Measurements from ENCODE around the gene RSAD1.

Gene RSAD1

GRCh38 chr17:50478391-50479381, at the start of gene RSAD1:
Gene RSAD1 (plus strand): TSS chr17:50478860. CDS start chr17:50478885, 25 bp downstream.
- peak; percentile 70 for DNase-seq

- no peak for DNase-seq
These were observed 48.9 kb upstream of the RSAD1 start for GRCh38 chr17:50429793-50430192.

DNA sequence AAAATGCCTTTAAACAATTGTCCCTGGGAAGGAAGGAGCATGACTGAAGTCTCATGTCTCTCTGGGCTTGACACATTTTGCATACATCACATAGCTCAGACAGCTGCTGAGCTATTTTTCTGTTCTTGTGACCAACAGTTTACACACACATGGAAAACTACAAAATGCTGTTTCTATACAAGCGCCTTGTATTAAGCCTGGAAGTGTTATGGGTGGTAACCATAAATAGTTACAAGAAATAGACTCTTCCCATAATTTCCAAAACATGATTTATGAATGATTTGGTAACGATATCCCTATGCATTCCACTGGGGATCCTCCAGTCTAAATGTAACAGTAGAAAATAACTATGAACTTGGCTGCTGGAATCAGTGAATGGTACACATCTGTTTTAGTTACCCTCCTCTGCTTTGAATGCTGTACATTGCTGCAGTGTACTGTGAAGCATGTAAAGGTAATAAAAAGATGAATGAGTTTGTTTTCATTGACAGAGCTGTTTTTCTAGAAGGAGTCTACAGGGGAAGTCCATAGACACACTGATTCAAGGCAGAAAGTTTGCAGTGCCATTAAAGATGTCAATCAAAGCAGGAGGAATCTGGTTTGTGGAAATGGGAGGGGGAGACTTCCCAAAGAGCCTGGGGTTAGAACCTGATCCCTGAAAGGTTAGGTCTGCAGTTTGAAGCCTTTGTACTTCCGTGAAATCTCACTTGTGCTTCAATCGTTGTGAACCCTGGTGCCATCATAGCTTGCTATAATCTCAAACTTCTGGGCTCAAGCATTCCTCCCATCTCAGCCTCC, 47.6 kb upstream of the RSAD1 start:
- DNase-seq: no peak

DNA sequence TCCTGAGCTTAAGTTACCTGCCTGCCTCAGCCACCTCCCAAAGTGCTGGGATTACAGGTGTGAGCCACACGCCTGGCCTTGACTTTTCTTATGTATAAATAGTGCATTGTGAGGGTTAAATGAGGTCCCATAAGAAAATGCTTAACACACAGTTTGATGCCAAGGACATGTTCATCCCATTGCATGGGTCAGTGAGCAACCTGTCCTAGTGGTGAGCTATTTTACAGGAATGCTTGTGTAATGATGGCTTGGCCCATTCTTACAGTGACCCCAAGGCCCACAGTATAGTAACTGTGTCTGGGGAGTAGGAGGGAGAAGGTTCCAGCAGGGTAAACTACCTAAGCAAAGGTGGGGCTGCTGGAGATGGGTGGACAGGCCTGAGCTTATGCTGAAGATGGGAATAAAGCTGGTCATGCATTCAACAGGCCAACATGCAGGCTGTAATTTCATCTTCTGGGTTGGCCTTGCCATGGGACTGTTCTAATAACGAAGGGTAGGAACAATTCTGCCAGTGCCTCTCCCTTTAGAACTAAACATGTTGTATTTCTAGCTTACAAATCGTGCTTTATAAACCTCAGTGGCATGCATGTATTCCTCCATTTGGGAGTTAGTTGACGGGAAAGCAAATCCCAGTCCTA, 46.4 kb upstream of the RSAD1 start:
- DNase-seq: no peak

DNA sequence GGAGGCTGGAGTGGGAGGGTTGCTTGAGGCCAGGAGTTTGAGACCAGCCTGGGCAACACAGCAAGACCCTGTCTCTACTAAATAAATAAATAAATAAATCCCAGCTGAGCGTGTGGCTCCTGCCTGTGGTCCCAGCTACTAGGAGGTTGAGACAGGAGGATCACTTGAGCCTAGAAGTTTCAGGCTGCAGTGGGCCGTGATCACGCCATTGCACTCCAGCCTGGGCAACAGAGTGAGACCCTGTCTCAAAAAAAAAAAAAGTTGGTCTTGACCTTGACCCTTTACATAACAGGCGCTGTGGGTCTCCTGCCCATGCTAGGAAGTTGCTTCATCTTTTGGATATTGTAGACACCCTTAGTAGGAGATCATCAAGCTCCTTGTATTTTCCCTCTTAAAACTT, 41.3 kb upstream of the RSAD1 start:
- no peak for DNase-seq

DNA sequence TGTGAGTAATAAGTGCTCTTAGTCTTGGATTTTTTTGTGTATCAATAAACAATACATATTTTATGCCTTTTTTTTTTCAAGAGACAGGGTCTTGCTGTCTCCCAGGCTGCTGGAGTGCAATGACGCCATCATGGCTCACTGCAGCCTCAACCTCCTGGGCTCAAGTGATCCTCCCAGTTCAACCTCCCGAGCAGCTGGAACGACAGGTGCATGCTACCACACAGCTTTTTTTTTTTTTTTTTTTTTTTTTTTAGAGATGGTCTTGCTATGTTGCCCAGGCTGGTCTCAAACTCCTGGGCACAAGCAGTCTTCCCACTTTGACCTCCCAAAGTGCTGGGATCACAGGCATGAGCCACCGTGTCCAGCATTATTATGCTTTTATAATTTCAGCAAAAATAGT, 39.7 kb upstream of the RSAD1 start:
- no peak for DNase-seq

- no peak for DNase-seq
These were observed 38.4 kb upstream of the RSAD1 start for GRCh38 chr17:50440172-50440837.

GRCh38 chr17:50440838-50441829, 37.5 kb upstream of the RSAD1 start:
- DNase-seq: no peak

DNA sequence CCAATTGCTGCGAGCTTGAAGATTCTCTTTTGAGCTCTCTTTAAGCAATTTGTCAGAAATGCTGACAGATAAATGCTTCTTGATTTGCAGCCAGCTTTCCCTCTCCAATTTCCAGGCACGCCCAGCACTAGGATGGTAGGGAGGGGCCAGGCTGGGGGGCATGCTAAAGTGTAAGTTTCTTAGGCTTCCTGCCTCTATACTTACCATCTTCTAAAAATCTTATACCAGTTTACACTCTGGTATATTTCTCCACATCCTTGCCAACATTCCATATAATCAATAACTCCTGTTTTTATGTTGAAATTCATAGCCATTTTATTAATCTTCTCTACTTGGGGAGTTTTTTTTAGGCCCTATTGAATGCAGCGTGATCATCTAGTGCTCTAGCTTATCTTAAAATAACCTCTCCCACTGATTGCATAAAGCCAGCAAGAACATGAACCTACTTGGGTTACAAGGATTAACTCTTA, 35.1 kb upstream of the RSAD1 start:
- no peak for DNase-seq

DNA sequence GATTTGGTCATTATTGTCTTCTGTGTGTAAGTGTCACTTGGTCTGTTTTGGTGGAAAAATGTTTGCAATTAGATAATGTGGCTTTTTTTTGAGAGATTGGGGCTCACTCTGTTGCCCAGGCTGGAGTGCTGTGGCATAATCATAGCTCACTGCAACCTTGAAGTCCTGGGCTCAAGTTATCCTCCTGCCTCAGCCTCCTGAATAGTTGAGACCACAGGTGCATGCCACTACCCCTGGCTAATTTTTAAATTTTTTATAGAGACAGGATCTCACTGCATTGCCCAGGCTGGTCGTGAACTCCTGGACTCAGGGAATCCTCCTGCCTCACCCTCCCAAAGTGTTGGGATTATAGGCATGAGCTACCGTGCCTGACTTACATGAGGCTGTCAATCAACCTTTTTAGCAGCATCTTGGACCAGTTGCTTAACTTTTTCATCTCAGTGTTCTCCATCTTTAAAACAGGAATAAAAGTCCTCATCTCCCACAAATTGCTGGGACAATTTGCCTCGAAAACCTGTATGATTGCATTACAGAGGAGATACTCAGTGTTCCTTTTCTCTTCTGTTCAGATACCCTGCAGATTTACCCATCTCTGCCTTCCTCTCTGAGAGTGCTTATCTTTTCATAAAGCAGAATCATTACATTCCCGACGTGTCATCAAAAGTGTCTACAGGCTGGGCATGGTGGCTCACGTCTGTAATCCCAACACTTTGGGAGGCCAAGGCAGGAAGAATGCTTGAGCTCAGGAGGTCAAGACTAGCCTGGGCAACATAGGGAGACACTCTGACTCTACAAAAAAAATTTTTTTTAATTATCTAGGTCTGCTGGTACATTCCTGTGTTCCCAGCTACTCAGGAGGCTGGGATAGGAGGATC, 33.6 kb upstream of the RSAD1 start:
- DNase-seq: no peak

DNA sequence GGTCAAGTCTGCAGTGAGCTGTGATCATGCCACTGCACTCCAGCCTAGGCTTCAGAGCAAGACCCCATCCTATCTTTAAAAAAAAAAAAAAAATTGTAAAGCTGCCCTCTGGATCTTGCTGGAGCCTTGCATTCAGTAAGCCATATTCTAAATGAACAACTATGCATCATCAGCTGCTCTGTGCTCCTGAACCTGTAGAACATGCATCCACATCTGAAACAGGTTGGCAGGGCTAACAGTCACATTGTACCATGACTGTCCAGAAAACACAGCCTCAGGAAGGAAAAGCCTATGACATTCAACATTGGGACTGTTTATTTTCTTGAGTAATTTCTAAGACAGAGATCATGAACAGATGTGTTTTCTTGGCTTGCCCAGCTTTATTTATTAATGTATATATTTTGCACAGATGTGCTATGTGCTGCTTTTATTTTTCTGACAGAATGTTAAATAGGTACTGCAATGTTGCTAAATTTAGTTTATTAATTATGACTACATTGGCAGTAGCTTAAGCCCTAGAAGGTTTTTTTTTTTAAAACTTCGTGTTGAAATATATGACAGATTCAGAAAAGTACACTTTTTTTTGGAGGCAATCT, 32.8 kb upstream of the RSAD1 start:
- no peak for DNase-seq

GRCh38 chr17:50447870-50448595, 30.6 kb upstream of the RSAD1 start:
- no peak for DNase-seq

DNA sequence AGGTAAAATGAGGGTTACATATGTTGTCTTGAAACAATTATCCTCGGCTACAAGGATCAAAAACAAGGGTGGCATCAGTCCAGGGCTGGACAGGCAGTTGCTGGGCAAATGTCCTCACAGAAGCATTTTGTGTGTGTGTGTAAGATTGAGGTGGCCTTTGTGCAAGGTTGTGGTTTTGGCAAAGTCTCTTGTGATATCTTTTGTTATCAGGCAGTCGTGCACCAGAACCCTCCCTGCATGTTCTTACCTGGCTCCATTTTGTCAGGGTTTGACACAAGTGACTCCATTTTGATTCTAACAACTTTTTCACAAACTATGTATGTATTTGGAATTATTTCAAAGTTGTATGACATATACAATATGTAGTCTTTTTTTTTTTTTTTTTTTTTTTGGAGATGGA, 30.0 kb upstream of the RSAD1 start:
- no peak for DNase-seq

DNA sequence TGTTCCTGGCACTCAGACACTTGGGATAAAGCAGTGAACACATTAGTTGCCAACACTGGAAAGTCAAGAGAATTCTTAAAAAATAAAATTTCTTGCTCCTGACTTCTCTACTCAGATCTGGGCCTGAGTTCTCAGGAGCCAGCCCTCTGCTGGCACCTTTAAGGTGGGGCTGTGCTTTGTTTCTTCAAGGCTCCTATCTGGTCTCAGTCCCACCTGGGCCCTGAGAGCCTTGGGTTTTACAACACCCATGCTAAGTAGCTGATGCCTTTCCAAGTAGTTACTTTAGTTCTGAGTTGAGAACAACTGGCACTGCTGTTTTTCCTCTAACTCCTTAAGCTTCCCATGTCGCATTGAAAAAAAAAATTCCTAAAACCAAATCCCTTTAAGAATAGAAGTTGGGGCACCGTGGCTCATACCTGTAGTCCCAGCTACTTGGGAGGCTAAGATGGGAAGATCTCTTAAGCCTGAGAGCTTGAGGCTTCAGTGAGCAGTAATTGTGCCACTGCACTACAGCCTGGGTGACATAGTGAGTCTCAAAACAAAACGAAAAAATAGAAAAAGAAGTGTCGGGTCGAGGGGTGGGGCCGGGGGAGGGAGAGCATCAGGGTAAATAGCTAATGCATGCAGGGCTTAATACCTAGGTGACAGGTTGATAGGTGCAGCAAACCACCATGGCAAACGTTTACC, 26.6 kb upstream of the RSAD1 start:
- DNase-seq: no peak

DNA sequence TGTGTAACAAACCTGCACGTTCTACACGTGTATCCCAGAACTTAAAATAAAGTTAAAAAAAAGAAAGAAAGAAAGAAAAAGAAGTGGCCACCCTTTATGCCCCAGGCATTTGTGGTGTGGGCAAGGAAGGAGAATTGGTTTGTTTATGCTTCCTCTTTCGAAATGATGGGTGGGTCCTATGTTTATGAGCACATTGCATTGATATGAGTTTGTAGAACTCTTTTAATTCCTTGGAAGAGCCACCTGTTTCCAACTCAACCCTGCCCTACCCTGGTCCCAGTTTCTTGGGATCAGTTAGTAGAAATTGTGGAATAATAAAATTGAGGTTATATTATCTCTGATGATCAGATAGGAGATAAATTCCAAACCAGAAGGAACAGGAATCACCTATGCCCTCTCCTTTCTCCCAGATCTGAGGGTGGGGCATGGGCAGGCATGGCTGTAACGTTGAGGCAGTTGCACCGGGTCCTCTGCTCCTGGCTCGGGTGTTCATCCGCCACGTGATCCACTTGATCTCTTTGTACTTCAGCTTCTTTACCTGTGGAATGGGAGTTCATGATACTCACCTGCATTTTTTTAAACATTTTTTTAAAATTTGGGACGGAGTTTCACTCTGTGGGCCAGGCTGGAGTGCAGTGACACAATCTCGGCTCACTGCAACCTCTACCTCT, 25.9 kb upstream of the RSAD1 start:
- DNase-seq: no peak

GRCh38 chr17:50453901-50454300, 24.8 kb upstream of the RSAD1 start:
- DNase-seq: no peak

GRCh38 chr17:50457621-50458020, 21.0 kb upstream of the RSAD1 start:
- no peak for DNase-seq

DNA sequence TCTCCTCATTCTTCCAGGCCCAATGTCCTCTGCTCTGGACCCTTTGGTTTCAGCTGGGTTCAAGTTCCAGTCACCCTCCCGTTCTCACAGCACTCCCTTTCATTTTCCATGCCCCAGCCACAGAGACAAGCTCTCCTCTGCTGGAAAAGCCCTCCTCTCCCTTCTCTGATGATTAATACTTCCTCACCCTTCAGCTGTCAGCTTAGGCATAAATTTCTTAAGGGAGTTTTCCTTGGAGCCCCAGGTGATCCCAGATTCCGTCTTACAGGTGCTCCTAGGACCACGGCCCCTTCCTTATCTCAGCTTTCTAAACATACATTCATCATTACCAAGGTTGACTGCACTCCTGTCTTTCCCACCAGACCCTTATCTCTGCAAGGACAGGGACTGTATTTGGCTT, 20.4 kb upstream of the RSAD1 start:
- DNase-seq: no peak
